GM10248 (cell line): ENCODE measurements around the gene MAP3K3.

Experiments
- CTCF ChIA-PET: fragments of 300-600 bp; sonication (Branson Sonifier 250); formaldehyde crosslinking; extraction: SDS; loops from one replicate; lab custom pipeline; 2021; ENCODE audit warnings: antibody characterized with exemption; lab: Yijun Ruan, JAX
- POLR2A ChIA-PET: fragments of 350-650 bp; sonication (Branson Sonifier 250); formaldehyde crosslinking; extraction: SDS; loops from one replicate; lab custom pipeline; 2020; ENCODE audit warnings: antibody characterized with exemption; lab: Yijun Ruan, JAX
- DNase-seq: peaks from one replicate; pipeline ENCODE4 v3.0.0; 2012; ENCODE audit errors: extremely low spot score
- TF ChIP-seq, protein P1 (sequence below): IDR thresholded peaks from 2 replicates; pipeline ENCODE4 v1.5.1; 2012; ENCODE audit warnings: mild to moderate bottlenecking, low read depth; ENCODE audit errors: extremely low read depth, missing control alignments, control extremely low read depth

MAP3K3 gene

GRCh38 chr17:63722403-63722802 is 100.2 kb downstream of the MAP3K3 start:
- DNase-seq = no peak
- POLR2A ChIA-PET = interaction anchor here (1.1 kb wide), 1 partner anchor 51 kb away, joined by 4 read pairs; the partner anchor contains the start of genes CCDC47 and DDX42
- CTCF ChIA-PET = interaction anchor here (0.7 to 4.1 kb wide), 5 partner anchors 12 to 143 kb away, joined by 3 to 13 read pairs (median 5); no protein-coding TSS in a partner anchor
- TF ChIP-seq, protein P1, sequence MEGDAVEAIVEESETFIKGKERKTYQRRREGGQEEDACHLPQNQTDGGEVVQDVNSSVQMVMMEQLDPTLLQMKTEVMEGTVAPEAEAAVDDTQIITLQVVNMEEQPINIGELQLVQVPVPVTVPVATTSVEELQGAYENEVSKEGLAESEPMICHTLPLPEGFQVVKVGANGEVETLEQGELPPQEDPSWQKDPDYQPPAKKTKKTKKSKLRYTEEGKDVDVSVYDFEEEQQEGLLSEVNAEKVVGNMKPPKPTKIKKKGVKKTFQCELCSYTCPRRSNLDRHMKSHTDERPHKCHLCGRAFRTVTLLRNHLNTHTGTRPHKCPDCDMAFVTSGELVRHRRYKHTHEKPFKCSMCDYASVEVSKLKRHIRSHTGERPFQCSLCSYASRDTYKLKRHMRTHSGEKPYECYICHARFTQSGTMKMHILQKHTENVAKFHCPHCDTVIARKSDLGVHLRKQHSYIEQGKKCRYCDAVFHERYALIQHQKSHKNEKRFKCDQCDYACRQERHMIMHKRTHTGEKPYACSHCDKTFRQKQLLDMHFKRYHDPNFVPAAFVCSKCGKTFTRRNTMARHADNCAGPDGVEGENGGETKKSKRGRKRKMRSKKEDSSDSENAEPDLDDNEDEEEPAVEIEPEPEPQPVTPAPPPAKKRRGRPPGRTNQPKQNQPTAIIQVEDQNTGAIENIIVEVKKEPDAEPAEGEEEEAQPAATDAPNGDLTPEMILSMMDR = no peak

DNA sequence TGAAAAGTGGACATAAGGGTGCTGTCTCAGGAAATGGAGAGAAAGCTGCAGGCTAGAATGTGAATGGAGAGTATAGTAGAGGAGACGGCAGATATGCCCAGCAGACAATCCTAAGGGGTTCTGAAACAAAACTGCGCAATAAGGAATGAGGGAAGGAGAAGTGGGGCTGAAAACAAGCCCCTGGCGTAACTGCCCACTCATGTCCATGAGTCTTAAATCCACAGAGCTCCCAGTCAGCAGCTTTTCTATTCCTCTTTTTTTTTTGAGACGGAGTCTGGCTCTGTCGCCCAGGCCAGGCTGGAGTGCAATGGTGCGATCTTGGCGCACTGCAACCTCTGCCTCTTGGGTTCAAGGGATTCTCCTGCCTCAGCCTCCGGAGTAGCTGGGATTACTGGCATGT is 113.5 kb downstream of the MAP3K3 start:
- TF ChIP-seq, protein P1 = no peak
- CTCF ChIA-PET = interaction anchor here (1.2 kb wide), 2 partner anchors 14 to 51 kb away, joined by 3 to 4 read pairs; no protein-coding TSS in a partner anchor
- POLR2A ChIA-PET = interaction anchor here (0.7 kb wide), 1 partner anchor 19 kb away, joined by 3 read pairs; no protein-coding TSS in a partner anchor
- DNase-seq = no peak

DNA sequence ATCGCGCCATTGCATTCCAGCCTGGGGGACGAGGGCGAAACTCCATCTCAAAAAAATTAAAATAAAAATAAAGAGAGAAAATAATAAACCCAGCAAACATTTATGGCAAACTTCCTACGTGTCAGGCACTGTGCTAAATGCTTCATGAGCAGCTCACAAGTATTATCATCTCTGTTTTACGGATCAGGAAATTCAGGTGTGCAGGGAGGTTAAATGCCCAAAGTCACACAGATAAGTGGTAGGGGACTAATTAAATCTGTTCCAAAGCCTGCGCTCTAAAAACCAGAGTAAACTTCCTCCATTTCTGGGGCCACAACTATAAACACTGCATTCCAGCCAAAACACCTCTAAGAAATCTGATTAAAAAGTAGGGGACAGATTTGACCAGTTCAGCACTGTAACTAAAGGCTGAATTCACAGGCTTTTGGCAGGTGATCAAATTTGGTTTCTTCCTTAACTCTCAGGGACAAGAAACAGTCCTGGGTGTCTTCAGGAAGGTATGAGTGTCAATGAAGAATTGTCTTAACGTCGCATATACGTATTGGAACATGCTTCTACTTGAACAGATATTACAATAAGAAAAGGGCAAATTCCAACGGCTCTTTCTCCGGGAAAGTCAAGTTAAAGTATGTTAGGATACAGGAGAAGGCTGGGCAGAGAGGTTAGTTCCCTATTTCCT is 118.4 kb downstream of the MAP3K3 start:
- DNase-seq = peak; percentile 17
- TF ChIP-seq, protein P1 = no peak
- POLR2A ChIA-PET = interaction anchor here (0.6 kb wide), 3 partner anchors 9 to 93 kb away, joined by 3 read pairs; no protein-coding TSS in a partner anchor
- CTCF ChIA-PET = interaction anchor here (1.0 to 1.1 kb wide), 2 partner anchors 42 to 94 kb away, joined by 3 read pairs; no protein-coding TSS in a partner anchor

- TF ChIP-seq, protein P1 = no peak
- CTCF ChIA-PET = interaction anchor here (1.0 to 1.1 kb wide), 2 partner anchors 43 to 94 kb away, joined by 3 read pairs; no protein-coding TSS in a partner anchor
- POLR2A ChIA-PET = interaction anchor here (0.6 kb wide), 1 partner anchor 28 kb away, joined by 3 read pairs; no protein-coding TSS in a partner anchor
- DNase-seq = no peak
Observed at GRCh38 chr17:63741143-63741407, 118.9 kb downstream of the MAP3K3 start.

- TF ChIP-seq, protein P1 = no peak
- peak; percentile 97 for DNase-seq
- ChIA-PET CTCF (interaction anchor here (0.9 to 1.5 kb wide), 5 partner anchors 14 to 107 kb away, joined by 3 to 8 read pairs (median 3); partner anchors contain the start of genes CCDC47 and DDX42), POLR2A (interaction anchor here (0.6 to 1.3 kb wide), 5 partner anchors 9 to 43 kb away, joined by 3 to 6 read pairs (median 3); partner anchors contain the start of genes CCDC47 and DDX42)
Observed at GRCh38 chr17:63741408-63742173, 119.4 kb downstream of the MAP3K3 start, which contains the start of gene STRADA. TSS of gene STRADA (minus strand) at chr17:63741799. CDS start at chr17:63728369, 13,430 bp downstream.
